GM18909 (cell line): ENCODE data around the gene ARL14EPL.
A peak's percentile ranks its signal among the peaks of the same experiment; 100 is the strongest.

Source experiments
- ATAC-seq: cut with Tn5 transposase; IDR thresholded peaks from one replicate; pipeline ENCODE4 v1.9.1; 2021; ENCODE audit warnings: mild to moderate bottlenecking; ENCODE audit not compliant: unreplicated experiment, poor library complexity

ARL14EPL gene

DNA sequence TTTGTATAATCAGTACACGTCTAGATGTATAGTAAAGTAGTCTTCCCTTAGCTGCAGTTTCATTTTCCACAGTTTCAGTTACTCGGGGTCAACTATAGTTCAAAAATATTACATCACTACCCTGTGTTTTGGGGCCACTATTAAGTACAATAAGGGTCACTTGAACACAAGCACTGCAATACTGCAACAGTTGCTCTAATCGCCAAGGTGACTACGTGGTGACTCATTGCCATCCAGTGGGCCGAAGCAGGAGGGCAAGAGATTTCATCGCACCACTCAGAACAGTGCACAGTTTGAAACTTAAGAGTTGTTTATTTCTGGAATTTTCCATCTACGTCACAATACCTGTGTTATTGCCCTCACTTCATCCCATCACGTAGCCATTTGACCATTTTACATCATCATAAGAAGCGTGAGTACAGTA lies at the start of gene ARL14EPL:
TSS of gene ARL14EPL (plus strand) at position 379 of the 424 bp plus-strand sequence. CDS start 18,994 bp downstream, outside the sequence.
- ATAC-seq = peak; percentile 83

DNA sequence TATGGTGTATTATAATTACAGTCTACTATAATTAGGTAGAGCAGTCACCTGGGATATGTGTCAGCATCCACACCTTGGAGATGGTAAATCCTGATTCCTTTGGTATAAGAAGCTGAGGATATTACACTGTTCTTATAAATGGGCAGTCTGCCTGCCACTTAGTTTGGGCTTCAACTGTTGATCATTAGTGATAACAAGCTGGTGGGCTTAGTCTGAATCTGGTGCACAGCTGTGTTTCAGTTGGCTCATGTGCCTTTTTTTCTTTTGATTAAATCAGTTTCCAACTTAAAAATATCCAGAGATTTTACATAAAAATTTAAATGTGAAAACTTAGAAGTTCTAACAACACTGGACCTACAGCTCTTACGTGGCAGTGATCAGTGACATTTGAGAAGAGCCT lies 48.8 kb upstream of the ARL14EPL start:
- no peak for ATAC-seq

DNA sequence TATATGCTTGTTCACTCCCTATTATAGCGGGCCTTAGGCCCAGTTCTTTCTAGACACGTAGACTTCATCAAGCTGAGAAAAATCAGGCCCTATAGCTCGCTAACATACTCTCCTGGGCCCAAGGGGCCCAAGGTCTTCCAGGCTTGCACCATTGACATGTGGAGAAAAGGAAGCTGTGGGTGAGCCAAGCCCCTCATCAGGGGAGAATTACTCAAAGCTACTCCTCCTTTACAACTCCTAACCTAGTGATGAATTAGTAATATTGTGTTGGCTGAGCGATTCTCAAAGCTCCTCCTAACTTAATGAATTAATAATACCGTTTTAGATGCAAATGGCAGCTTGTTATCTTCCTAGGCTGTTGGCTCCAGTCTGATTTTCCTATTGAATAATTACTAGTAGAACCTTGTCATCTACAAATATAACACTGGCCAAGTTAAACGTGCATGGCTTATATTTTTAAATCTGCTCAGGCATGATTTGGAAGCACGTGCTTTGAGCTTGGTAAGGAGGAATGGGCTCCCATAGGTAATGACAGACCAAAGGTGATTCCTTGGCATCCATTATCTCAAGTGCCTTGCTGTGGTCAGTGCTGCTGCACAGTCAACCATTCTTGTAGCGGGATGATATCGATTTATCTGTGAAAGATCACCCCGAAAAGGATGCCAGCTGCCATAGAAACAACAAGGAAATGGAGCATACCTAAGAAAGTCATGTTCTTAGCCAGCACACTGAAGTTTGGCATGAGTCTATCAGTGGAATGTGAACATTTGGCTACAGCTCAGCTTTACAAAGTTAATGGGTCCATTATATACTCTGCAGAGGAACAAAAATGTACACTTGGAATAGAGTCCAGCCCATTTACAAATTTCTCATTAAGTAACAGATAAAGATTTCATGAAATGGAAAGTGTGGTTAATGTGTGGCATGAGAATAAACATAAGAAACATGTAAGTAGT lies 46.2 kb upstream of the ARL14EPL start:
- no peak for ATAC-seq

DNA sequence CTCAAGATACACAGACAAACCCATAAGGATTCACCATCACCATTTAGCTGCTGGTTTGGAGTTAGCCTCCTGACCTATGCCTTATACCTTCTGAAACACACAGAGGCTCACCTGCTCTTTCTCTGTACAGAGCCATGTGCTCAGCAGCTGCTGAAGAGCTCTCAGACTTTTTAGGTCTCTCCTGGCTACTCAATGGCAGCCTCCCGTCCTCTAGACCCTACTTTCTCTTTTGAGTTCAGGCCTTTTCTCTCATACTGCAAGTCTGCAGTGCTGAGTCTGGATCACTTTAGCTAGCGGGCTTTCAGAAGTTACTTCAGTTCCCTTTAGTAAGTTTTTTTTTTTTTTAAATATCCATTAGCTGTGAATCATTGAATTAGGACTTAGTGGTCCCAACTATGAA lies 44.3 kb upstream of the ARL14EPL start:
- no peak for ATAC-seq

- no peak for ATAC-seq
Measured at GRCh38 chr5:115992848-115993350, 39.4 kb upstream of the ARL14EPL start.

DNA sequence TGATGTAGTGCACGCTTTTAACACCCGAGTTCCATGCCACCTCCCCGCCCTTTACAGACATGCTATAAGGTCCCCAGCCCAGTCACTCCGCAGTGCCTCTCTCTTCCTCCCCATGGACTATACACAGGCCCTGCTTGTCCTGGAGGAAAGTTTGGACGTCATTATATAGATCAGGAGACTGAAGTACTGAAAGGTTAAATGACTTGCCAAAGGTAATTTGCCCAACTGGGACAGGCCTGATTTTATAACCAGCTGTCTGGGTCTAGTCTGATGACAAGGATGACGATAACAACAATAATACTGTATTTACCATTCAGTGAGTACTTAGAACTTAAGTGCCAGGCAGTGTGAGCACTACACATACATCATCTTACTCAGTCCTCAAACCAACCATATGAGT lies 36.9 kb upstream of the ARL14EPL start:
- ATAC-seq = no peak

DNA sequence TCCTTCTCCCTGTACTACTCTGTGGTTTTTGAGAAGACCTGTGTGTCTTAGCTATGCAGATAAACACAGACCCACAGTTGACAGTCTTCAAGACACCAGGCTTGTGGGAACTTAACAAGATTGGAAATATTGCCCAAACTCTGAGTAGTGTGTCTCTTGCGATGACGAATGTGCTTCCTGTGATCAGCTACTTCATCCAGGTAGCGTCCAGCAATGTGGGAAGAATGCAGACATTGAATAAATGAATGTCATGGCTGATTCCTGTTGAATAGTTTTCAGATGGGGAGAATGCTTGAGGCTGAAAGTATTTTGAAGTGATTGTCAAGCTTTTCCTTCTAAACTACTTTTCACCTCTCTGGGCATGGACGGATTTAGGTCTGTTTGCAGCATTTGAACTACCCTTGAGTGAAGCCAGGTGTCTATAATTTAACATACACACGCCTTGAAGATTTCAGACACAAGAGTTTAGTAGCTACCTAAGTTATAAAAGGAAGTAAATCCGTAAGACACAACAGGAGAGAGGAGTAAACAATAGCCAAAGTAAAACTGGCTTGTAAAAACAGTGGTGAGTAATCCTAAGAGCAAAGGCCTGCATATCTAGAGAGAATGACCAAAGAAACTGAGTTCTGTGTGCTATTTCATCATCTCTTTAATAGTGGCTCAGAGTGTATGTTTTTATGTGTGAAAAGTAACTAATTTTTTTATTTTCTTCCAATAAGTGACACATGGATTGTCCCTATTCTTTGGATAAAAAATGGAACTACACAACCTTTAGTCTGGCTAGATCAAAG lies 30.0 kb upstream of the ARL14EPL start:
- ATAC-seq = no peak

GRCh38 chr5:116004248-116004647 lies 28.0 kb upstream of the ARL14EPL start:
- ATAC-seq = no peak

- ATAC-seq = no peak
Measured at GRCh38 chr5:116009806-116010205, 22.5 kb upstream of the ARL14EPL start.

DNA sequence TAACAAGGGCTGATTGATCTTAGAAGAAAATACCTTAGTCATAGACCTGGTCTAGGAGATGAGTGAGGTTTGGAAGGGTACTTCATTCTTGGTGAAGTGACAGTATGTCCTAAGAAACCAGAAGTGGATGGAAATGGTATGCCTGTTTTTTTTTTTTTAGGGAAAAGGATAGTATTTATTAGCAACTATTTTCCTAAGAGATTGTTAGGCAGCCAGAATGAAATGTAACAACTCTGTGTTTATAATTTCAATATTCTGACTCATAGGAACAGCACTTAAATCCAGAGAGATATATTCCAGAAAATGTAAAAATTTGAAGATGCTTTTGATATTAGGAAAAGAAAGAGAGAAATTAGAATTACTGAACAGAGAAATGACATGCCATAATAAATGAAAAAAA lies 21.2 kb upstream of the ARL14EPL start:
- no peak for ATAC-seq

DNA sequence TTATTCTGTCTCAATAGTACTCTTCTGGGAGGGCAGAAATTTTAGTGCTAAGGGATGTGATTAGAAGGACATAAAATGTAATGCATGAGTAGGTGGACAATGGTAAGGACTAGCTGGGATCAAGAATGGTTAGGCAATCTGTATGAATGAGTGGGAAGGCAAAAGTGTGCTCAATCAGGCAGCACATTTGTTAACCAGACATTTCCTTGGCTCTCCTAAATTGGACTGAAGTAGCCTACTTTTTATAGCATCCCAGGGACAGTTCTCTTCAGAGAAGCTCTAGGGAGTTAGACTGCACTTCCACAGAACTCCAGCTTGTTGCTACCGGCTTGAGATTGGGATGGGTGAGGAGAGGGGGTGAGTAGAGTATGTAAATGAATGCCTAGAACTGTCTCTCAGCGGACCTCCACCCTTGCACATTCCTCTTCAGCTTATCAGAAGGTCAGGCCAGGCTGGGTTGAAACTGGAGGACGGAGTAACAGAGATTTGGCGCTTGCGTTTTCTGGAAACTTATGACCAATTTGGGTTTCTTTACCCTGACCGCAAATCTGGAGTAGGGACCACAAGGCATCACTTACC lies 19.0 kb upstream of the ARL14EPL start:
- ATAC-seq = no peak

GRCh38 chr5:116013936-116014335 lies 18.3 kb upstream of the ARL14EPL start:
- ATAC-seq = no peak

- no peak for ATAC-seq
Measured at GRCh38 chr5:116023619-116024018, 8.7 kb upstream of the ARL14EPL start.

- ATAC-seq = no peak
Measured at GRCh38 chr5:116025866-116026265, 6.4 kb upstream of the ARL14EPL start.

DNA sequence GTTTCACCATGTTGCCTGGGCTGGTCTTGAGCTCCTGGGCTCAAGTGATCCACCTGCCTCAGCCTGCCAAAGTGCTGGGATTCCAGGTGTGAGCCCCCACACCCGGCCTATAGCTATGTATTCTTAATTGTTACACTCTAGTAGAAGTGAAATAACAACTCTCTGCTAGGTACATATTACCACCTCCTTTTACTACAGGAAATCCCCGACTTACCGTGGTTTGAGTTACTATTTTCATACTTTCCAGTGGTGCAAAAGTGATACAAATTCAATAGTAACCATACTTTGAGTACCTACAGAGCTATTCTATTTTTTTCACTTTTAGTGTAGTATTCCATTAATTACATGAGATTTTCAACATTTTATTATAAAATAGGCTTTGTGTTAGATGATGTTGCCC lies 719 bp downstream of the ARL14EPL start:
- ATAC-seq = peak; percentile 50

DNA sequence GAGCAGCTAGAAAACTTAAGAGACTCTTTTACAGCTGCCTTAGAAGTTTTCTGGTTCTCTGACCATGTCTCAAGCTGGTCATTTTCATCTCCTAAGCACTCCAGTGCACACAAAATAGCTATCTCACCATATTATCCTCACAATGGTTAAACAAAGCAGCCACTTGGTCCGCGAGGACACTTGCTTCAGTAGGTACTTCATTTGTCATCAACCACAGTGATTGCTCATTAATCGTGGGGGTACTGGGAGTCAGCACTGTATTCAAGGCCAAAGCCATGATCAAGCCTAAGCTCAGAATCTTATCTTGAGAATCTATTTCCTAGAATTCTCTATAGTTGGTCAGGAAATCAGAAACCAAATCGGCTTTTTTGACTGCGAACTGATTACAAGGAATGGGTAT lies 2.9 kb downstream of the ARL14EPL start:
- no peak for ATAC-seq

GRCh38 chr5:116037236-116037822 lies 5.1 kb downstream of the ARL14EPL start:
- peak; percentile 35 for ATAC-seq

DNA sequence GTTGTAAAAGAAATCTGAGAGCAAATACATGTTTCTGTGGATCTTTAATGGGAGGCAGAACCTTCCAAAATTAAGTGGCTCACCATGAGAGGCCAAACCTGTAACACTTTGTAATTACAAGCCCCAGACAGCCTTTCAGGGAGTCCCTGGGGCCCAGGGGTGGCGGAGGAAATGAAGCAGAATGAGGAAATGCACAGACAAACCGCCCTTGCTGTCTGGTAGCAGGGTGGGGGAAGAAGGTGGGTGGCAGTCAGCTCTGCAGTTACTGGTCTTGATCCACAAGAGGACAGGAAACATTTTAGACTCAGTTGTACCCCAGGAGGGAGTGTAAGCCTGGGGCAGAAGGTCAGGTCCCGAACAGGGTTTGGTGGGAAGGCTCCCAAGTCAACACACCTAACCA lies 6.5 kb downstream of the ARL14EPL start:
- peak; percentile 82 for ATAC-seq

GRCh38 chr5:116042375-116042774 lies 10.1 kb downstream of the ARL14EPL start:
- no peak for ATAC-seq

DNA sequence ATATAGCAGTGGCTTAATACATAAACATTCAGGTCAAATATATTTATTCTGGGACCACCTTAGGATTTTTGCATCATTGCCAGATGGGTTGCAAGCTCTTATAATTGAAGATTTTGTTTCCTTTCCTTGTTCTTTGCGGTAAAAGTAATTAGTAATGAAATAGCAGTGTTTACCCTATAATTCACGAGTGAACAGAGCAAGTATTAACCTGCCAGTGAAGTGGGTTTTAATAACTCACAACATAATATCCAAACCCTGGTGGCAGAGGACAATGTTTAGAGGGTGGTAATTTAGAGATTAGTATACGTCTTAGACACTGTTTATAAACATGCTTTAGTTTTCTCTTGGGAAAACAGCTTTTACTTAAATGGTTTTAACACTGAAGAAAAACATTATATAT lies 11.8 kb downstream of the ARL14EPL start:
- no peak for ATAC-seq
